H9 (cell line): ENCODE measurements around the gene HEMGN. TPM values are rescaled to one million over a fixed set of nuclear protein-coding genes. Genes with fewer than 3 reads are reported as not detected.

Source experiments
- DNase-seq: peaks from one replicate; pipeline ENCODE4 v3.0.0-alpha.2; 2017
- H2AFZ ChIP-seq: one replicate; pipeline ENCODE4 v1.6.1; 2013; ENCODE audit warnings: mild to moderate bottlenecking, low read length, control low read depth, moderate library complexity
- H2AK5ac ChIP-seq: 2 replicates; pipeline ENCODE4 v1.6.1; 2013; ENCODE audit warnings: low read length, control low read depth, mixed read lengths; ENCODE audit not compliant: insufficient read length
- H2BK120ac ChIP-seq: one replicate; pipeline ENCODE4 v1.6.1; 2013; ENCODE audit warnings: low read depth, mild to moderate bottlenecking, low read length, control low read depth, inconsistent platforms; ENCODE audit not compliant: poor library complexity, severe bottlenecking
- H2BK12ac ChIP-seq: 2 replicates; pipeline ENCODE4 v1.6.1; 2013; ENCODE audit warnings: low read length, control low read depth, mixed read lengths, low read depth; ENCODE audit not compliant: insufficient read length
- H2BK15ac ChIP-seq: 2 replicates; pipeline ENCODE4 v1.6.1; 2013; ENCODE audit warnings: low read depth, low read length, control low read depth
- H2BK20ac ChIP-seq: one replicate; pipeline ENCODE4 v1.6.1; 2013; ENCODE audit warnings: low read depth, mild to moderate bottlenecking, low read length, control low read depth, inconsistent platforms; ENCODE audit not compliant: poor library complexity, severe bottlenecking
- H2BK5ac ChIP-seq: 2 replicates; pipeline ENCODE4 v1.6.1; 2013; ENCODE audit warnings: low read length, control low read depth, mixed read lengths; ENCODE audit not compliant: insufficient read length
- H3K14ac ChIP-seq: 2 replicates; pipeline ENCODE4 v1.6.1; 2013; ENCODE audit warnings: low read length, control low read depth; ENCODE audit not compliant: insufficient read depth
- H3K18ac ChIP-seq: 2 replicates; pipeline ENCODE4 v1.6.1; 2013; ENCODE audit warnings: low read depth, mild to moderate bottlenecking, mixed read lengths, low read length, control low read depth; ENCODE audit not compliant: insufficient read length
- H3K23ac ChIP-seq: 2 replicates; pipeline ENCODE4 v1.6.1; 2013; ENCODE audit warnings: low read length, control low read depth, mixed read lengths, low read depth; ENCODE audit not compliant: insufficient read length
- H3K23me2 ChIP-seq: 2 replicates; pipeline ENCODE4 v1.6.1; 2013; ENCODE audit warnings: low read depth, mild to moderate bottlenecking, mixed read lengths, low read length, control low read depth; ENCODE audit not compliant: insufficient read length, poor library complexity, severe bottlenecking
- H3K27ac ChIP-seq: 2 replicates; pipeline ENCODE4 v1.5.1; 2013; ENCODE audit warnings: low read length, control low read depth, mixed read lengths, low read depth; ENCODE audit not compliant: insufficient read length
- H3K27me3 ChIP-seq: 2 replicates; pipeline ENCODE4 v1.6.1; 2013; ENCODE audit warnings: low read length, control low read depth, inconsistent platforms; ENCODE audit not compliant: insufficient read depth
- H3K4ac ChIP-seq: 2 replicates; pipeline ENCODE4 v1.6.1; 2013; ENCODE audit warnings: low read depth, mild to moderate bottlenecking, control low read depth, inconsistent platforms, low read length, moderate library complexity
- H3K4me1 ChIP-seq: 2 replicates; pipeline ENCODE4 v1.6.1; 2013; ENCODE audit warnings: low read length, control low read depth, inconsistent platforms; ENCODE audit not compliant: insufficient read depth
- H3K4me2 ChIP-seq: 2 replicates; pipeline ENCODE4 v1.6.1; 2013; ENCODE audit warnings: low read length, control low read depth, mixed read lengths; ENCODE audit not compliant: insufficient read length, insufficient read depth
- H3K56ac ChIP-seq: 2 replicates; pipeline ENCODE4 v1.6.1; 2013; ENCODE audit warnings: low read depth, mild to moderate bottlenecking, mixed read lengths, low read length, control low read depth; ENCODE audit not compliant: insufficient read length
- H3K79me1 ChIP-seq: 2 replicates; pipeline ENCODE4 v1.6.1; 2013; ENCODE audit warnings: low read depth, mild to moderate bottlenecking, moderate library complexity, low read length, control low read depth, inconsistent platforms; ENCODE audit not compliant: insufficient read depth, poor library complexity, severe bottlenecking
- H3K79me2 ChIP-seq: 2 replicates; pipeline ENCODE4 v1.6.1; 2013; ENCODE audit warnings: low read length, control low read depth, inconsistent platforms; ENCODE audit not compliant: insufficient read depth
- H3K9ac ChIP-seq: 2 replicates; pipeline ENCODE4 v1.6.1; 2013; ENCODE audit warnings: low read length, control low read depth, mixed read lengths; ENCODE audit not compliant: insufficient read length; ENCODE audit errors: extremely low read depth
- H3K9me3 ChIP-seq: one replicate; pipeline ENCODE4 v1.6.1; 2013; ENCODE audit warnings: low read depth, low read length, inconsistent platforms; ENCODE audit not compliant: control insufficient read depth
- H3T11ph ChIP-seq: one replicate; pipeline ENCODE4 v1.6.1; 2013; ENCODE audit warnings: mild to moderate bottlenecking, low read length, control low read depth, inconsistent platforms
- H4K20me1 ChIP-seq: one replicate; pipeline ENCODE4 v1.6.1; 2013; ENCODE audit not compliant: control insufficient read depth, insufficient read length, insufficient read depth
- H4K5ac ChIP-seq: 2 replicates; pipeline ENCODE4 v1.6.1; 2013; ENCODE audit warnings: low read depth, mild to moderate bottlenecking, mixed read lengths, low read length, control low read depth; ENCODE audit not compliant: insufficient read length
- H4K8ac ChIP-seq: replicated peaks from 2 replicates; pipeline ENCODE4 v1.6.1; 2013; ENCODE audit warnings: low read length, control low read depth, mixed read lengths, low read depth; ENCODE audit not compliant: insufficient read length
- H4K91ac ChIP-seq: 2 replicates; pipeline ENCODE4 v1.6.1; 2013; ENCODE audit warnings: low read depth, mild to moderate bottlenecking, moderate library complexity, mixed read lengths, low read length, control low read depth; ENCODE audit not compliant: insufficient read length
- H3K27ac Mint-ChIP-seq, 3 experiments: 2 replicates in 2 of 3; 3 replicates in 1 of 3; pipeline ENCODE4 v1.8.0; 2020 to 2021; ENCODE audit warnings: mixed read lengths in 3 of 3, mild to moderate bottlenecking in 1 of 3, moderate library complexity in 1 of 3
- H3K27me3 Mint-ChIP-seq: 2 replicates; pipeline ENCODE4 v1.8.0; 2021; ENCODE audit warnings: low read depth, mild to moderate bottlenecking, moderate library complexity, mixed read lengths
- H3K36me3 Mint-ChIP-seq, 3 experiments: 2 replicates in 2 of 3; 3 replicates in 1 of 3; pipeline ENCODE4 v1.8.0; 2020 to 2021; ENCODE audit warnings: low read depth in 3 of 3, mixed read lengths in 3 of 3; ENCODE audit not compliant: insufficient read depth in 1 of 3
- H3K4me1 Mint-ChIP-seq, 2 experiments: 2 replicates each; pipeline ENCODE4 v1.8.0; 2020; ENCODE audit warnings: mixed read lengths in 2 of 2
- H3K4me3 Mint-ChIP-seq, 2 experiments: 2 replicates in 1 of 2; 3 replicates in 1 of 2; pipeline ENCODE4 v1.8.0; 2020 to 2021; ENCODE audit warnings: mild to moderate bottlenecking in 2 of 2, mixed read lengths in 2 of 2, moderate library complexity in 1 of 2
- H3K9me3 Mint-ChIP-seq, 2 experiments: 2 replicates in 1 of 2; 3 replicates in 1 of 2; pipeline ENCODE4 v1.8.0; 2020; ENCODE audit warnings: mild to moderate bottlenecking in 2 of 2, mixed read lengths in 2 of 2, moderate library complexity in 1 of 2
- CTCF ChIP-seq: fragments of 200-600 bp; sonication (generic); conservative IDR thresholded peaks from 3 replicates; pipeline ENCODE4 v1.8.0; 2021; ENCODE audit warnings: antibody characterized with exemption, mild to moderate bottlenecking
- WGBS: extraction: QIAGEN DNeasy Blood & Tissue Kit; methylation state at CpG from one replicate; pipeline ENCODE4 v1.1.7; 2013; ENCODE audit warnings: missing lambda C conversion rate, low lambda C conversion rate, mixed read lengths; ENCODE audit not compliant: insufficient read length; ENCODE audit errors: extremely low coverage; 5-methylcytosine and 5-hydroxymethylcytosine counted together
- total RNA-seq: library from RNA; stranded (reverse); gene quantifications from 2 replicates; pipeline ENCODE4 v1.2.1, GENCODE V29; 2021

Gene HEMGN
- total RNA-seq, 1 experiment from 2014 or later = not detected

GRCh38 chr9:97975376-97975775 lies 37.4 kb upstream of the HEMGN start:
- H3K27ac ChIP-seq = no peak overlapping the region
- H3T11ph ChIP-seq = no peak overlapping the region
- no peak overlapping the region for H3K56ac ChIP-seq
- no peaks in the 10 kb centered on the region for H3K79me2 ChIP-seq
- no peak overlapping the region for H2BK15ac ChIP-seq
- no peak overlapping the region for H2BK120ac ChIP-seq
- no peak overlapping the region for H4K91ac ChIP-seq
- Mint-ChIP-seq H3K36me3 (no peaks in the 10 kb centered on the region; a peak in 1 of 7 replicates), H3K27ac (no peak overlapping the region), H3K4me3 (no peak overlapping the region), H3K4me1 (no peaks in the 10 kb centered on the region), H3K9me3 (peaks cover 7 to 14% of the 10 kb centered on the region in 2 experiments; a peak in 4 of 5 replicates), H3K27me3 (peaks cover 98% of the 10 kb centered on the region)
- no peak overlapping the region for H3K9ac ChIP-seq
- no peak overlapping the region for H2BK12ac ChIP-seq
- no peaks in the 10 kb centered on the region for H3K23me2 ChIP-seq
- no peak overlapping the region for H3K18ac ChIP-seq
- no peak overlapping the region for H2BK20ac ChIP-seq
- DNase-seq = no peak
- no peak overlapping the region for H3K14ac ChIP-seq
- peaks cover 22% of the 10 kb centered on the region for H3K27me3 ChIP-seq
- H2BK5ac ChIP-seq = no peak overlapping the region
- H4K20me1 ChIP-seq = no peaks in the 10 kb centered on the region
- no peak overlapping the region for H3K4me2 ChIP-seq
- WGBS = no CpG with 5 or more reads among the region's 1 CpG
- no peaks in the 10 kb centered on the region for H3K79me1 ChIP-seq
- H3K4ac ChIP-seq = no peak overlapping the region
- TF ChIP-seq CTCF = no peak
- H3K23ac ChIP-seq = no peak overlapping the region
- H3K9me3 ChIP-seq = no peaks in the 10 kb centered on the region
- no peak overlapping the region for H4K5ac ChIP-seq
- no peak overlapping the region for H2AK5ac ChIP-seq
- H4K8ac ChIP-seq = no peak overlapping the region
- no peak overlapping the region for H2AFZ ChIP-seq
- no peaks in the 10 kb centered on the region for H3K4me1 ChIP-seq
